MCF 10A (cell line): ENCODE measurements around the gene LGALS7B. TPM values are rescaled to one million over a fixed set of nuclear protein-coding genes. Genes with fewer than 3 reads are reported as not detected.

ENCODE experiments used
- BruUV-seq: library from RNA; stranded (reverse); fragments of 400-500 nt; replicated peaks from 2 replicates; lab custom pipeline; 2021; lab: Mats Ljungman, UMichigan
- CTCF ChIA-PET: fragments of 300-600 bp; sonication (Branson Sonifier 250); formaldehyde crosslinking; extraction: SDS; loops from one replicate; lab custom pipeline; 2021; ENCODE audit warnings: antibody characterized with exemption, inconsistent platforms; lab: Yijun Ruan, JAX
- POLR2A ChIA-PET: fragments of 300-600, 350-650 bp; sonication (Branson Sonifier 250); formaldehyde crosslinking; extraction: SDS; loops from one replicate; lab custom pipeline; 2020; ENCODE audit warnings: antibody characterized with exemption, inconsistent platforms; lab: Yijun Ruan, JAX
- DNase-seq: peaks from one replicate; pipeline ENCODE4 v3.0.0-alpha.2; 2018; ENCODE audit not compliant: unreplicated experiment
- H3K27ac Mint-ChIP-seq: one replicate; pipeline ENCODE4 v1.8.0; 2022; ENCODE audit warnings: mild to moderate bottlenecking, low read depth, mixed read lengths; ENCODE audit not compliant: unreplicated experiment
- H3K27me3 Mint-ChIP-seq: one replicate; pipeline ENCODE4 v1.8.0; 2022; ENCODE audit warnings: mixed read lengths; ENCODE audit not compliant: insufficient read depth, unreplicated experiment
- H3K36me3 Mint-ChIP-seq: one replicate; pipeline ENCODE4 v1.8.0; 2022; ENCODE audit warnings: mild to moderate bottlenecking, moderate library complexity, mixed read lengths; ENCODE audit not compliant: insufficient read depth, unreplicated experiment
- H3K4me1 Mint-ChIP-seq: one replicate; pipeline ENCODE4 v1.8.0; 2022; ENCODE audit warnings: mixed read lengths; ENCODE audit not compliant: insufficient read depth, unreplicated experiment
- H3K4me3 Mint-ChIP-seq: one replicate; pipeline ENCODE4 v1.8.0; 2022; ENCODE audit warnings: mild to moderate bottlenecking, moderate library complexity, mixed read lengths; ENCODE audit not compliant: unreplicated experiment
- H3K9me3 Mint-ChIP-seq: one replicate; pipeline ENCODE4 v1.8.0; 2022; ENCODE audit warnings: mixed read lengths; ENCODE audit not compliant: unreplicated experiment
- CTCF ChIP-seq: fragments of 200-600 bp; IDR thresholded peaks from one replicate; pipeline ENCODE4 v1.8.0; 2022; ENCODE audit warnings: antibody characterized with exemption, mild to moderate bottlenecking; ENCODE audit not compliant: unreplicated experiment
- intact Hi-C: fragments of 100-400 bp; cut with micrococcal nuclease; formaldehyde crosslinking; loops from 2 replicates; pipeline ENCODE4 v1.14.1; 2022
- total RNA-seq: library from RNA; stranded (reverse); gene quantifications from 2 replicates; pipeline ENCODE4 v1.2.3, GENCODE V29; 2022

LGALS7B gene
- total RNA-seq, 1 experiment from 2014 or later: 2.6 TPM

GRCh38 chr19:38741670-38742069 lies 47.3 kb upstream of the LGALS7B start:
- intact Hi-C loops: no loop called here
- Mint-ChIP-seq H3K27me3 (no peaks in the 10 kb centered on the region), H3K36me3 (peaks cover 4% of the 10 kb centered on the region), H3K27ac (no peak overlapping the region), H3K4me3 (no peak overlapping the region), H3K9me3 (no peaks in the 10 kb centered on the region), H3K4me1 (no peaks in the 10 kb centered on the region)
- ChIA-PET POLR2A (no interaction called here), CTCF (interaction anchor here (0.6 kb wide), 1 partner anchor 46 kb away, joined by 3 read pairs; no protein-coding TSS in a partner anchor)
- no TSS peak for BruUV-seq
- no peak for TF ChIP-seq CTCF
- DNase-seq: no peak

- no peak overlapping the region for H3K4me3 Mint-ChIP-seq
- TF ChIP-seq CTCF: no peak
- H3K27ac Mint-ChIP-seq: no peak overlapping the region
- peaks cover 4% of the 10 kb centered on the region for H3K36me3 Mint-ChIP-seq
- POLR2A ChIA-PET: no interaction called here
- DNase-seq: no peak
- H3K27me3 Mint-ChIP-seq: no peaks in the 10 kb centered on the region
- CTCF ChIA-PET: no interaction called here
- H3K4me1 Mint-ChIP-seq: no peaks in the 10 kb centered on the region
- no TSS peak for BruUV-seq
- intact Hi-C loops: no loop called here
- H3K9me3 Mint-ChIP-seq: no peaks in the 10 kb centered on the region
Measured at GRCh38 chr19:38742296-38742695, 46.7 kb upstream of the LGALS7B start.

- Mint-ChIP-seq H3K4me1 (no peaks in the 10 kb centered on the region), H3K36me3 (peaks cover 4% of the 10 kb centered on the region), H3K27me3 (no peaks in the 10 kb centered on the region), H3K4me3 (no peak overlapping the region), H3K9me3 (no peaks in the 10 kb centered on the region), H3K27ac (no peak overlapping the region)
- intact Hi-C loops: no loop called here
- ChIA-PET CTCF (no interaction called here), POLR2A (no interaction called here)
- BruUV-seq: no TSS peak
- TF ChIP-seq CTCF: no peak
- DNase-seq: no peak
Measured at GRCh38 chr19:38742906-38743305, 46.1 kb upstream of the LGALS7B start.

- Mint-ChIP-seq H3K4me3 (no peak overlapping the region), H3K27me3 (no peaks in the 10 kb centered on the region), H3K9me3 (no peaks in the 10 kb centered on the region), H3K27ac (no peak overlapping the region), H3K4me1 (no peaks in the 10 kb centered on the region), H3K36me3 (peaks cover 4% of the 10 kb centered on the region)
- TF ChIP-seq CTCF: no peak
- ChIA-PET CTCF (interaction anchor here (0.6 kb wide), 2 partner anchors 36 to 991 kb away, joined by 3 read pairs; no protein-coding TSS in a partner anchor), POLR2A (interaction anchor here (0.6 kb wide), 1 partner anchor 95 kb away, joined by 3 read pairs; no protein-coding TSS in a partner anchor)
- no TSS peak for BruUV-seq
- no peak for DNase-seq
- intact Hi-C loops: no loop called here
Measured at GRCh38 chr19:38743394-38744297, 45.4 kb upstream of the LGALS7B start.
